Stimulated activated CD4-positive, alpha-beta T cell treated with anti-CD3 and anti-CD28 coated beads, Interleukin-1b, Interleukin-23, amount 100 ng/mL, for 48 hours (primary cell): Measurements from ENCODE around the gene PGM2.

Source experiments
- DNase-seq: peaks from one replicate; pipeline ENCODE4 v3.0.0-alpha.2; 2020

Gene PGM2

GRCh38 chr4:37904824-37905223 lies 78.3 kb downstream of the PGM2 start:
- no peak for DNase-seq

- no peak for DNase-seq
Measured at GRCh38 chr4:37905533-37906169, 79.2 kb downstream of the PGM2 start.

- no peak for DNase-seq
Measured at GRCh38 chr4:37908488-37909331, 82.2 kb downstream of the PGM2 start.

- no peak for DNase-seq
Measured at GRCh38 chr4:37909332-37910090, 83.0 kb downstream of the PGM2 start.

GRCh38 chr4:37910091-37910486 lies 83.6 kb downstream of the PGM2 start:
- no peak for DNase-seq
